Measurements from ENCODE around the gene POPDC2.

Gene POPDC2

DNA sequence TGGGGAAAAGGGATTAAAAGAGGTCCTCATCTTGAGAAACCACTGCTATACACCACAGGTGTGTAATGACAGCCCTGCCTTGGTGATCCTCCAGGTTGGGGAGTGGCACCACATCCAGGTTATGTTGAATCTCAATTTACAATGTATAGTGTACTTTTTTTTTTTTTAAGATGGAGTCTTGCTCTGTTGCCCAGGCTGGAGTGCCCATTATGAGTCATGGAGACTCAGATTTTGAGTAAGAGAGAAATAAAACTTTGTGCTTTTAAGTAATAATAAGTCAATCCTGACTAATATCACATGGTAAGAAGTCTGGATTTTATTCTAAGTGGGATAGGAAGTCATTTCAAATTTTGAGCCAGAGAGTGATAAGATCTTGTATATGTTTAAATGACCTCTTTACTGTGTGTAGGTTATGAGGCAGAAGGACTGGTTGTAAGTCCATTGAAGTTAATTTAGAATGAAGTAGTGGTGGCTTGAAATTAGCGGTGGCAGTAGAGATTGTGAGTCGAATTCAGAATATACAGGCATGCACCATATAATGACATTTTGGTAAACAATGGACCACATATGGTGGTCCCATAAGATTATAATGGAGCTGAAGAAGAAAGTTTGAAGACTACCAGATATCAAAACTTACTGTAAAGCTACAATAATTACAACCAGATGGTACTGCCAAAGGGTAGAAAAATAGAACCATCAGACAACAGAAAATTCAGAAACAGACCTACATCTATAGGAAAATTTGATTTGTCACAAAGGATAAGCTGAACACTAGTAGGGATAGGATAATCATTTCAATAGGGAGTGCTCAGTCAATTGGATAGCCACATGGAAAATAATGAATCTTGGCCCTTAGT is 20.7 kb downstream of the POPDC2 start:
- no peak overlapping the region for H3K4me3 ChIP-seq (ENCODE audit: low read depth, low read length)
- TF ChIP-seq, protein P1, sequence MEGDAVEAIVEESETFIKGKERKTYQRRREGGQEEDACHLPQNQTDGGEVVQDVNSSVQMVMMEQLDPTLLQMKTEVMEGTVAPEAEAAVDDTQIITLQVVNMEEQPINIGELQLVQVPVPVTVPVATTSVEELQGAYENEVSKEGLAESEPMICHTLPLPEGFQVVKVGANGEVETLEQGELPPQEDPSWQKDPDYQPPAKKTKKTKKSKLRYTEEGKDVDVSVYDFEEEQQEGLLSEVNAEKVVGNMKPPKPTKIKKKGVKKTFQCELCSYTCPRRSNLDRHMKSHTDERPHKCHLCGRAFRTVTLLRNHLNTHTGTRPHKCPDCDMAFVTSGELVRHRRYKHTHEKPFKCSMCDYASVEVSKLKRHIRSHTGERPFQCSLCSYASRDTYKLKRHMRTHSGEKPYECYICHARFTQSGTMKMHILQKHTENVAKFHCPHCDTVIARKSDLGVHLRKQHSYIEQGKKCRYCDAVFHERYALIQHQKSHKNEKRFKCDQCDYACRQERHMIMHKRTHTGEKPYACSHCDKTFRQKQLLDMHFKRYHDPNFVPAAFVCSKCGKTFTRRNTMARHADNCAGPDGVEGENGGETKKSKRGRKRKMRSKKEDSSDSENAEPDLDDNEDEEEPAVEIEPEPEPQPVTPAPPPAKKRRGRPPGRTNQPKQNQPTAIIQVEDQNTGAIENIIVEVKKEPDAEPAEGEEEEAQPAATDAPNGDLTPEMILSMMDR (IDR thresholded peaks at IDR 0.05; ENCODE audit: borderline replicate concordance, insufficient read depth, low read depth, low read length) = no peak

DNA sequence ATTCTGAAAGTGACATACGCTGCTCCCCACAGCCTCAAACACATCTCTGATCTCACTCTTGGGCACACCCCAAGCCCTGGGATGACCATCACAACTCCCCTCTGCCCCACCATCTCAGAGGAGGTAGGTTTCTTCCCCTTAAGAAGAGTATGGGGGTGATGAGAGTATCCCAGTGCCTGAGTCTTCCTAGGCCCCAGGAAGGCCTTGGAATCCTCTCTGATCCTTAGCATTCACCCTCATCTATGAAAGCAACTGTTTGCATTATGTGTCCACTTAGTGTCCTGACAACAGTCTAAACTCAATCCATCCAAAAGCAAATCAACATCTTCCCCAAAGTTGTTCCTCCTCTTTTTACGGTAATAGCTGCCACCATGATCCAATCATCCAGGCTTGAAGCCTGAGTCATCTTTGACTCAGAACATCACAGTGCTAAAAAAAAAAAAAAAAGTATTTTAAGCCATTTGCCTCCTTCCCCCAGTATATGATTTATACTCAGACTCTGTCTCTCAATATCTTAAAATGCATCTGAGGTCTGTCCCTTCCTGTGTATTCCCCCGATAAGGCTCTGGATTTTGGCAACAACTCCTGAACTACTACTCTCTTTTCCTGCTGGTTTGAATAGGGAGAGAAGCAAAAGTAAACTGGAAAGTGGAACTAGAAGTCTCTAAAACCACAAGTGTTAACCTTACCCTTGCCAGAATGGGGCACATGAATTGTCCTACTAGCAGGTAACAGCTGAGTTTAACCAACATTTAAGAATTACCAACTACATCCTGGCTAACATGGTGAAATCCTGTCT is 22.5 kb downstream of the POPDC2 start:
- TF ChIP-seq, protein P1 (IDR thresholded peaks at IDR 0.05; ENCODE audit: borderline replicate concordance, insufficient read depth, low read depth, low read length) = no peak
- peak overlapping the region; percentile 6 for H3K4me3 ChIP-seq (ENCODE audit: low read depth, low read length)

DNA sequence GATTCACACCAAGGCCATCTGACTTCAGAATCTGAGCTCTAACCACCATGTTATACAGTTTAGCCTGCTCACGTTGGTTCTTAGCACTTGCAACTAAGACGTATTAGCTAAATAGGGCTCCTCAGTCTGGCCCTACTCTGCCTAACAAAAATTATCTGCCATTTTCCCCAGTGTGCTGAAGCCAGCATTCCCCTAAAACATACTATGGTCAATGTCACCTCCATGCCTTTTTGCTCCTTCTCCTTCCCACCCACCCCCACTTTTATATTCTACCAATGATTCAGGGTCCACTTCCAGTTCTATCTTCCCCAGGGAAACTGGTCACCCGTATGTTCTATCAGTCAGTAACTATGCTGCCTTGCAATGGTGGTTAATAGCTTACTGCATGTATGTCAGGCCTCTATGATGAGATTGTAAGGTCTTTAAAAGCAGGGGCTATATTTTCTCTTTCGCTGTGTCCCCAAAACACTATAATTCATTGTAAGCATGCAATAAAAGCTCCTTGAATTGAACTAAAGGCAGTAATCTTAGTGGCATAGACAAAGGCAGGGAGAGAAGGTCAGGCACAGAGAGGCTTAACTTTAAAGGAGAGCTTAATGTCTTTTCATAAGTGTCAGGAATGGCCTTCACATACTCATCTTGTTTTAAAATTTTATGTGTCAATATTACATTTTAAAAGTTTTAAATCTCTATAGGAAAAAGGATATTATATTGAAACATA is 23.3 kb downstream of the POPDC2 start:
- TF ChIP-seq, protein P1 (IDR thresholded peaks at IDR 0.05; ENCODE audit: borderline replicate concordance, insufficient read depth, low read depth, low read length) = no peak
- H3K4me3 ChIP-seq (ENCODE audit: low read depth, low read length) = no peak overlapping the region

DNA sequence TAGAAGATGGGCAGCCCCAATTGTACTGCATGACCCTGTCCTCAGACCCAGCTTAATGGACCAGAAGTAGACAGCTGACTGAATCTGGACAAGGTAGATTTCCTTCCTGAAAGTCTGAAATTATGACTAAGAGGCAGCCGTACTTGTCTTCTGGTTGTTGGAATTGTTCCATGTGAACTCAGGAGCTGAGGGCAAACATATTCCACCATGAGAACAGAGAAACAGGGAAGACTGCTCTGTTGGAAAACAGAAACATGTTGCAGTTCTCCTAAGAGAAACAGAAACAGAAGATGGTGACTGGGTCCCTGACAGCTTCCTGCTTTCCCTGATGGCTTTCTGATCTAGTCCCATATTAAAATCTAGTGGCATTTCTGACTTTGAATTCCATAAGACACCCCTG is 24.1 kb downstream of the POPDC2 start:
- H3K4me3 ChIP-seq (ENCODE audit: low read depth, low read length) = no peak overlapping the region
- TF ChIP-seq, protein P1 (IDR thresholded peaks at IDR 0.05; ENCODE audit: borderline replicate concordance, insufficient read depth, low read depth, low read length) = no peak

DNA sequence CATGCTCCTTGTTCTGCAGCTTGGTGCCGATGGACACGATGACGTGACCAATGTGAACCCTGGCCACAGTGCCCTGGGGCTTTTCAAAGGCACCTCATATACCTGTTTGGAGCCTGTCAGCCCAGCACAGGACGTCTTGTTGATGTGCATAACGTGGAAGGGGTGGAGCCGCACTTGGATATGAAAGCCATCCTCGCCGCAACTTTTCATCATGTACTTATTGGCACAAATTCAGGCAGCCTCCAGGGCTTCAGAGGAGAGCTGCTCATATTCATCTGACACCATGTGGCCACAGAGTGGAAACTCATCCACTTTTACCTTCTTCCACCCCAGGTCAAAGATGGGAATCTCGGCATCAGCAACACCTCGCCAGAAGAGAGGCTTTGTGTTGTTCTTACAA is 24.7 kb downstream of the POPDC2 start:
- TF ChIP-seq, protein P1 (IDR thresholded peaks at IDR 0.05; ENCODE audit: borderline replicate concordance, insufficient read depth, low read depth, low read length) = no peak
- H3K4me3 ChIP-seq (ENCODE audit: low read depth, low read length) = no peak overlapping the region

DNA sequence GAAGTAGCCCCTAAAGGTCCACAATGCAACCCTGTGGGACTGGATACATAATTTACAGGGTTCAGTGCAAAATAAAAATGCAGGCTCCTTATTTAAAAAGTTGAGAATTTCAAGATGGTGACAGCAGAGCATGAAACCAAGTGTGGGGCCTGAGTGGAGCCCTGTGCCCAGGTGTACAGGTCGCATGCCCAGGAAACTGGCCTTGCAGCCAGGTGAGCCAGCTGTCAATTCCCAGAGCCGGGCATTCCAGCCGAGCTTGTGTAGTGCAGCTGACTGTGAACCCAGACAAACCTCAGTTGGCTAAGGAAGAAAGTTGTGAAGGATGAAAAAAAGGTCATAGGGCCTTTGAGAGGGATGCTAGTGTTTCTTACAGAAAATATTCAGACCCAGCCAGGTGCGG is 27.6 kb downstream of the POPDC2 start:
- TF ChIP-seq, protein P1 (IDR thresholded peaks at IDR 0.05; ENCODE audit: borderline replicate concordance, insufficient read depth, low read depth, low read length) = no peak
- no peak overlapping the region for H3K4me3 ChIP-seq (ENCODE audit: low read depth, low read length)
